Kidney capillary endothelial cell (primary cell): ENCODE data around the gene KCNQ1OT1.
A peak's percentile ranks its signal among the peaks of the same experiment; 100 is the strongest.

Experiments
- DNase-seq: peaks from one replicate; pipeline ENCODE4 v3.0.0-alpha.2; 2018; ENCODE audit warnings: low spot score

The KCNQ1OT1 gene

DNA sequence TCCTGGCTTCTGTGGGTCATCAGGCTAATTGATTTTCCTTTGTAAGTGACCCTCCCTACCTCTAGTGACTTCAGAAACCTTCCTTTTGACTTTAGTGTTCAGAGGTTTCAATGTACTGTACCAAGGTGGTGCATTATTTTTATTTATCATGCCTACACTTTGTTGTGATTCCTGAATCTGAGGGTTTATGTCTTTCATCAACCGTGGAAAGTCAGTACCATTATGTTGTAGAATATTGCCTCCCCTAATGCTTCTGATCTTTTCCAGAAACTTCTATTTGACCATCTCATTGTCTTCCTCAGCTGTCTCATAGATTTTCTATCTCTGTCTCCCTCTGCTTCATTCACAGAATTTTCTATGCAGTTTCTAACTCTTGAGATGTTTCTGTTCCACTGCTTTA, 105.5 kb downstream of the KCNQ1OT1 start:
- DNase-seq, result no peak

DNA sequence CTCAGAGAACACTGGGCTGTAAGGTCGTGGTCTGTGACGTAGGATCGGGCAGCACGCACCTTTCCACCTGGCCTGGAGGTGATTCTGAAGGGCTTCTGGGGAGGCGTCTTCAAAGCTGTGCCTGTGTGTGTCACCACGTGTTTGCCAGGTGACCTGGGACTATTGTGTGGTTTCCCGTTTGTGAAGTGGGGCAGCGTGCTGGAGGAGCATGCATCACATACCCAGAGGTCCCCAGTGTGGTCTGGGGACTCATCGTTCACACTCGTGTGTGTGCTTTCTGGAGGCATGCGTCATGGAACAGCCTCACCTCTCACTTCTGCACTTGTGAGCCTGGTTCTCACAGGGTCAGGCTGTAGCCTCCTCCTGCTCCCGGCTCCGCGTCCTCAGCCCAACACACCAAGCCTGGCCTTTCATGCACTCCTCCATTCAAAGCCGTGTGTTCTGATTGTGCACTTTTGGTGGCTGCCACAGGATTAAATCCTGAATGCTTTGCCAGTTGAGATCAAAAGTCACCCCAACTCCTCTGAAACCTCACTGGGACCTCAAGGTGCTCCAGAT, 106.3 kb downstream of the KCNQ1OT1 start:
- no peak for DNase-seq

DNA sequence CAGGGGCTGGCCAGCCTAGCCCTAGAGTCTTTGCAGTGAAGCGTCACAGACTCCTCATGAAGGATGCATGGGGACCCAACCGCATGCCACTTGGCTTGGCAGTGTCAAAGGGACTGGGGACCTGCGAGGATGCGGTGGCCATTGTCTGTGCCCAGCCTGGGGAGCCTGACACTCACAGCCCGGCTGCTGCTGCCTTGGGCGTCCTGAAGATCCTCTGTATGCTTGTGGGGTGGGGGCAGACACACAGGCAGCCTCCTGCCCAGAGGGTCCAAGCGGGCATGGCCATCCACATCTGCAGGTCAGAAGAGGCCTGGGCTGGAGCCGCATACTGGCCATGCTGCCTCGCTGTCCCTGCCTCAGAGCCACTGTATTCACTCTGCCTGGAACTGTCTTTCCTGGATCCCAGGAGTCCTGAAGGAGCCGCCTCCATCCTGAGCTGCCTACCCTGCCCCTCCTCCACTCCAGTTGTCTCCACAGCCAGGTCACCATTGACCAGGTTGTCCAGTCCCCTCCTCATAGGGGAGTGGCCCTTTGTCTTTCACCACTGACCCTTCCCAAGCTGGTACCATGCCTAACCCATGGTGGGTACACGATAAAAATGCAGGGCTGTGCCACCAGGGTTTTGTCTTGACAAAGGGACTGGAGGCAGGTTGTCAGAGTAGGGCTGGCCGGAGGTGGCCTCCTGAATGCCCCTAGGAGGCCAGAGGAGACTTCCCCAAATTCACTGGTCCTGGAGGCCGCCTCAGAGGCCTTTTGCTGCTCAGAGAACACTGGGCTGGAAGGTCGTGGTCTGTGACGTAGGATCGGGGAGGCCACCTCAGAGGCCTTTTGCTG, 107.0 kb downstream of the KCNQ1OT1 start:
- no peak for DNase-seq

DNA sequence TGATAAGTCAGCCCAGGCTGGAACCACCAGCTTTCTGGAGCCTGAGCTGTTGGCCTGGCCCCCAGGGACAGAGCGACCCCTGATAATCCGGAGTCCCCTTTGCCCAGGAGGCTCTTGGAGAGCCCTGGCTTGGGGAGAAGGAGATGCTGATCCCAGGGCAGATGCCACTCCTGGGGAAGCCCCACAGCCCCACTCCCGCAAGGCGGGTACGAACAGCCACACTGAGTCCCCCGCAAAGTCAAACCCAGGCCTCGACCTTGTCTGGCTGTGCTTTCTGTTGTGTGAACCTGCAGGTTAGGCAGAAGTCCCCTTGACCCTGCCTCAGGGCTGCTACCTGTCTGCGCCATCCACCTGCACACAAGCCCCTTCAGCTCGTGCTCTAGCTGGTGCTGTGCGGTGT, 108.0 kb downstream of the KCNQ1OT1 start:
- DNase-seq, result no peak

DNA sequence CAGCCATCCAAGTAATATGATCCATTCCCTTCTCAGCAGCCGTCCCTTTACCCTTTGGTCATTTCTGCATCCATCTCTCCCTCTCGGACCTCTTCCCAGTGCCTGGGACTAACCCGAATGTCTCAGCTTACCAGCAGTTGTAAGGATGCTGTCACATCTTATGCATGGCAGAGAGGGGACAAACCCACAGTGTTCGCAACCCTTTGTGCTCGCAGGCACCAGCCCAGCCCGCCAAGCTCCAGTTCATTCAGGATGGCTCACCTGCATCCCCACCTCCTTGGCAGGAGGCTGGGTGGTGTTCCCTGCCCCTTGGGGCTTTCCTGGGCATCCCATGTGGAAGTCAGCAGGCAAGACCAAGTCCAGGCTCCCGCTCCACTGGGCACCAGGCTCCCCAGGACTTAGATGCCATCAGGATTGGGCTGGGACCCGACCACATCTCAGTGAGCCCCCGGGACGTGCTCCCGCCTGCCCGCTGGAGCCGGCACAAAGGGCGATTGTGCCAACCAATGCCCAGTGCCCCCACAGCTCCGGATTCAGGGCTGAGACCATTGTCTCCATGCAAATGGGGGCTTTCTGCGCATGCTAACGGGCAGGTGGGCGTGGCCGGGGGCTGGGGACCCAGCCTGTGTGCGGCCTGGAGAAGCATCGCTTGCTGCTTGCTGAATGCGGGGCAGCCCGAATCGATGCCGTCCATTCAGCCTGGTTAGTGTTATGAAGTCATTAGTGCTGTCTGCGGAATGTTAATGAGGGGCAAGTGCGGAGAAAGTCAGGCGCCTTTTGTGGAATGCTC, 108.6 kb downstream of the KCNQ1OT1 start:
- DNase-seq, result no peak

DNA sequence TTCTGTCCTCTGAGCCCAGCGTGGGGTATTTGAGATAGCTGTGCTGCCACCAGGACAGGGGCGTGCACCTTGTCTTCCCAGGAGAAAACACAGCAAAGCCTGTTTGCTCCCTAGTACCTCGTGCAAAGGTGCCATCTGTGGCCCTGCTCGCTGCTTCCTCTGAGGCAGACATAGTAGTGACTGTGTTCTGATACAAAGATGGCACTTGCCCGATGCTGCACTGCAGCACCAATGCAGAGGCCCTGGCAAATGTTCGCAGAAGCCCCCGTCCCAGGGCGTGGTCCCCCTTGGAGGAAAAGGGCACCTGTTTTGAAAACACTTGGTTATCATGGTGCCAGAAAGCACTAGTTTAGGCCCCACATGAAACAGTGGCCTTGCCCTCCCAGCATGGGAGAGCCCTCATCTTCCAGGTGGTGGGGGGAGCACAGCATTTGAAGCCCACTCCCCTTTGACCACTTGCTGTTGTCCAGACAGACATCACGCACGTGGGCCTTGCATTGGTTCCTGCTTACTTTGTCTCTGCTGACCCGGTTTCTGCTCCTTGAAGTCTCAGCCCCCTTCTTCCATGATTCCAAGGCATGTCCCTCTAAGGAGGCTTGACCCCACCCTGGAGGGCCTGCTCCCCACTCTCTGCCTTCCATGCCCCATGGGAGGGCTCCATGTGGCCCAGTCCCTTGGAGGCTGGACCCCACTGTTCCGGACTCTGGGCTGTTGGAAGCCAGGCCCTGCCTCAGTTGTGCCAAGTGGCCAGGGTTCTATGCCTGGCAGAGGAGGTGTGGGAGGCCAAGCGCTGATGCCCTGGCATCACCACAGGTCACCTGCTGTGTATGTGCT, 109.4 kb downstream of the KCNQ1OT1 start:
- no peak for DNase-seq

DNA sequence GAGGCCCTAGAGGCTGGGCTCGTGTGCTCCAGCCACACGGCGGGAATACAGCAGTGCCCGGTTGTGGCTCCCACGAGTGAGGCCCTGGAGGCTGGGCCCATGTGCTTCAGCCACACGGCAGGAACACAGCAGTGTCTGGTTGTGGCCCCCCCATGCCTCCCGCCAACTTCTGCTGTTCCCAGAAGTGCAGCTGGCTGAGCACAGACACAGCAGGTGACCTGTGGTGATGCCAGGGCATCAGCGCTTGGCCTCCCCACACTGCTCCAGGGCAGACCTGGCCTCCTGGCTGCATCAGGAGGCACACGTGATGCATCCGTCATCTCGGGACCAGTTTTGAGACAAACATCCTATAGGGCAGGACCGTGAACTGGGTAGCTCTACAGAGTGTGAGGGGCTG, 110.3 kb downstream of the KCNQ1OT1 start:
- no peak for DNase-seq

DNA sequence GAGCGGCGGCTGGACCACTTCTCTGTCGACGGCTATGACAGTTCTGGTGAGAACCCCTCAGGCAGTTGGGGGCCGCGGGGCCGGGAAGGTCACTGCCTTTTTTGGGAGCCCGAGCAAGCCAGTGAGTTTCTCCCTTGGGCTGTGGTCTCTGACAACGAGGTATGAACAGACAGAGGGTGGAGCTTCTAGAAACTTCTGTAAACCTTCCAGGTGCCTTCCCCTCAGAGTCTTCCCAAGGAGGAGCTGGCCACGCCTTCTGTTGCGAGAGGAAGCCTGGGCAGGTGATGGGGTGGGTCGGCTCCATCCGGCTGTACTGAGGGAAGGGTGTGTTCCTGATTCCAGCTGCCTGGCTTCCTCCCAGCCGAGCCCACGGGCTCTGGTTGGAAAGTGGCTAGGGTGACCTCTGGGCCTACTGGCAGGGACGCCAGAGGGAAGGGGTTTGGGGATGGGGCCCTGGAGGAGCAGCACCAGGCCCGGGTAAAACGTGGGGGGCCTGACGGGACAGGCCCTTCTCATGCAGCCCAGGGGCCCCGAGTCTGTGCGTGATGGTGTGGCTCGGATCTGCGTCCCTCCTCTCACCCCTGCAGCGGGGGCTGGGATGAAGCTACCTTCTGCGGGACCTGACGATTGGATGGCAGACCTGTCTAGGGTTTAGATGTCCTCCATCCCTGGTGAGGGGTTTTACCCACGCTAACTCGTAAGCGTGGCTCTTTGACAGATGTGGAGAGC, 110.8 kb downstream of the KCNQ1OT1 start:
- no peak for DNase-seq

DNA sequence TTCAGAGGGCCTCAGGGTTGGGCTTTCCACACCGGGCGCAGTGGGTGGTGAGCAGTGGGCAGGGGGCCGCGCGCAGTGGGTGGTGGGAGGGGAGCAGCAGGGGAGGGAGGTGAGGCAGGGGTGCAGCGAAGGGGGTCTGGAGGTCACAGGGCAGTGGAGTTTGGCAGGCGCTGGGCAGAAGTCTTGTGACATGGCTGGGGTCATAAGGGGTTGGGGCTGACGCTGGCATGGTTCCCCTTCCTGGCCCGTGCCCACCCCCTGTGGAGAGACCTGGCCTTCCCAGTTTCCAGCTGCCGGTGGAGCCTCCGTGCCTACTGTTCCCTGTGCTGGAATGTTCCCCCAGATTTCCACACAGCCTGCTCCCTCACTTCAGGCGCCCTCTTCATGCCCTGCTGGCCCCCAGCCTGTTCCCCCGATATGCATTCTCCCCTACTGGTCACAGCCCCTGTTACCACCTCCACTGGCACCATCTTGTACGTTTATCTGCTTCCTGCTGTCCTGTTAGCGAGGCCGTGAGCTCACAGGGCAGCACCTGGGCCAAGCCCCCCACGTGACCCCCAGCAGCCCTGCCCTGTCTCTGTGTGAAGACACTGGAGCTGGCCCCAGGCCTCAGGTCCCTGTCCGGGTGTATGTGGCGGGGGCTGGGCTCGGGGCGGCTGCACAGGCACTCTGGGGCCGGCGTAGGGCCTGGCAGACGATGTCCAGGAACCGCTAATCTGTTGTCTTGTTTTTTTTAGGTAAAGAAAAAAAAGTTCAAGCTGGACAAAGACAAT, 111.6 kb downstream of the KCNQ1OT1 start:
- no peak for DNase-seq

DNA sequence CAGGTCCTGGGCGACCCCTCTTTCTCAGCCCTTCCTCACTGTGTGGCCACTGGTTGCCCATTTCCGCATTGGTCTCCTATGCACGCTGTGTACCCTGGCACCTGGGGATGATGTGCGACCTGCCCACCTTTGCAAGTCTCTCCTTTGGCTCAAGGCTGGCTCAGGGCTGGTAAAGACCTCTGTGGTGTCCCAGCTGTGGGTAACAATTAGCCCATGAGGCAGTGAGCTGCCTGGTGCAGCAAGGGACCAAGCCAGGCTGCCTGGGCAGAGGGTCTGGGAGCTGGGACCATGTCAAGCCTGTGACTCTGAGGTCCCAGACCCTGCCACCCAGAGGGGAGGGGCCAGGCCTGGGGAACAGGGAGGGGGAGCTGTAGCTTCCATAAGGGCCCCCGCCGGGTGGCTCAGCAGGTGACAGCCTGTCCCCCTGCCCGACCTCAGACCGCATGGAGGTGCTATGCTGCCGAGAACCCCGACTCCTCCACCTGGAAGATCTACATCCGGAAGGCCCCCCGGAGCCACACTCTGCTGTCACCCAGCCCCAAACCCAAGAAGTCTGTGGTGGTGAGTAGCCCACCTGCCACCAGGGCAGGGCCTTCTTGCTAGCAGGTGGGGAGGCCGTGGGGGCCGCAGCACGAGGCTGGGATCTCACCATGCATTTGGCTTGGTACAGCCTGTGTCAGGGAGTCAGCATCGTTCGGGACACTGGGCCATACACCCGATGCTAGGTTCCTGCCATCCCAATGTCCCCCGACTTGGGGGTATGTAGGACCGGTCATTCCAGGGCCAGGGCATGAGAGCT, 112.5 kb downstream of the KCNQ1OT1 start:
- DNase-seq, result no peak

DNA sequence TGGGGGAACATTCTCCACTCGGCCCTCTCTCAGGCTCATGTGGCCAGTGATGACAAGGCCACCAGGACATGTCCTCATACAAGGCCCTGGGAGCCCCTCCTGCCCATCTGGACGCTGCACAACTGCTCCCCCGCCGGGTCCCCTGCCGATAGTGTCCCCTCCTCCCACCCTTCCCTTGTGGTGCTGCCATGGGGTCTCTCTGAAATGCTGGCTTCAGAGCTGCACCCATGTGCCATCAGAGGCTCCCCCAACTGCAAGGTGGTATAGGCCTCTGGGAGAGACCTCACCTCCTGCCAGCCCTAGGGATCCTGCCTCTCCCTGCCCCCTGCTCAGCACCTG, 113.0 kb downstream of the KCNQ1OT1 start:
- DNase-seq, result no peak

DNA sequence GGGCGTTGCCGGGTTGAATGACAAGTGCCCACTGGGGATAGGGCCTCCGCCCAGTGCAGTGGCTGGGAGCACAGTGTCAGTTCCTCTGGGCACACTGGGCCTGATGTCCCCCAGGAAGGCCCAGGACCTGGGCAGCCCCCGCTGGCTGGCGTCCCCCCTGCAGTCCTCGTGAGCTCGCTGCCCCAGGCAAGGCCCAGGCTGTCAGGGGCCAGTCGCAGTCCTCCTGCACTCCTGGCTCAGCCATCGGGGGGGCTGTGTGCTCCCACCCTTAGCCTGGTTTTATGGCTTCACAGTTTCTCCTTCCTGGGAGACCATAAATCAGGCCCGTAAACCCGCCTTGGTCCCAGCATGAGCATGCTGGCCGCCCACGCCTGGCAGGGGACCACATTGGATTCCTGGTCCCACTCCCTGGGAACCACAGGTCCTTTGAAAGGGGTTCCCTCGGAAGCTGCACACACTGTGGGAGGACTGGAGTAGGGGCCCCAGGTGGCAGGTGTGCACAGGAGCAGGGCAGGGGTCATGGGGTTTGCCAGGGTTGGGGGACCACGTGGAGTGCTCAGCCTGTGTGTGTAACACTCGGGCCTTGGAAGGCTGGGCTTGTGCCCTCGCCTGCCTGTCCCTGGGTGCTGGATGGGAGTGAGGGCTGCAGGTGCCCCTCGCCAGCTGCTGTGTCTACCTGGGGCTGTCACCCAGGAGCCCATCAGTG, 113.6 kb downstream of the KCNQ1OT1 start:
- no peak for DNase-seq

DNA sequence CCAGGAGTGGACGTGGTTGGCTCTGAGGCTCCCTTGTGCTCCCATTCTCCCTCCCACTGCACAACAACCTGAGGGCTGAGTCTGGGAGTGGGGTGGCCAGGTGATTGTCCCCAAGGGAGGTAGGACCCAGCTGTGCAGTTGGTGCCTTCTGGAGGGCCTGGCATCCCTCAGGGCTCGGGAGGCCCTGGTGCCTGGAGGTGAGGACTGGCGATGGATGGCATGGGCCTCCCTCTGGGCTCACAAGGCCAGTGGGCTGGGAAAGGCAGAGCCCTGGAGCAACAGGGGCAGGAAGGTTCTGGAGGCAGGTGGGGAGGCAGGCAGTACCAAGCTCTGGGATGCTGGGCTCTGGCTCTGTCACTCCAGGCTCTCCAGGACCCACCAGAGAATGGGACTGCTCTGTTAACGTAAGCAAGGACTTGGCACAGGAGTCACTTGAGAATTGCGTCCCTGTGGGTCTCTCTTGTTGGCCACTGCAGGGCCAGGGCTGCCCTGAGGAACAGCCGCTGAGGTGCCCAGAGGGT, 114.2 kb downstream of the KCNQ1OT1 start:
- DNase-seq, result no peak

DNA sequence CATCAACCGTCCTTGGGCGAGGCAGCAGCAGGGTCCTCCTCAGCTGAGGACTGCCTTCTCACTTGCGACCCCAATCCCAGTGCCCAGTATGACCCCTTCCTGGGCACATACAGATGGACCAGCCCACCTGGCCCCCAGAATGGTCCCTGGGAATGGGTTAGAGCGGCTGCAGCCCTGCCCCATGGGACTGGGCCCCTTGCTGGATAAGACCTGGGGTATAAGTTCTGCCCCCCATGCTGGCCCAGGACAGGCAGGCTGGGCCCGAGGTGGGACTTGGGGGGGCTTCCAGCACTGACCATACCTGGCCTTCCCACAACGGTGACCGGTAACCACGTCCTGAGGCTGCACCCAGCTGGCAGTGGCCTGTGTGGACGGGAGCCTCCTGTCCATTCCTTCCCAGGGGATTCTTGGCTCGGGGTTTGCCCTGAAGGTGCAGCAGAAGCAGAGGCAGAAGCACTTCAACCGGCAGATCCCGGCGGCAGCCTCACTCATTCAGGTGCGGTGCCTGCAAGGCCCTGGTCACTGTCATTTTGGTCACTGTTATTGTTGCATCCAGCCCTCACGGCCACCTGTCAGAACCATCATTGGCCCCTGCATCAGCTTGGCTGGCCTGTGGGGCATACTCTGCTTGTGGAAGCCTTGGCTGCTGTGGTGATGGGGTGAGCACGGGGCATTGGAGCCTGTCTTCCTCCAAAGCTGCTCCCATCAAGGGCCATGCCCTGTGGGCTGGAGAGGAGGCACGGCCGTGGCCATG, 114.8 kb downstream of the KCNQ1OT1 start:
- DNase-seq, result no peak

DNA sequence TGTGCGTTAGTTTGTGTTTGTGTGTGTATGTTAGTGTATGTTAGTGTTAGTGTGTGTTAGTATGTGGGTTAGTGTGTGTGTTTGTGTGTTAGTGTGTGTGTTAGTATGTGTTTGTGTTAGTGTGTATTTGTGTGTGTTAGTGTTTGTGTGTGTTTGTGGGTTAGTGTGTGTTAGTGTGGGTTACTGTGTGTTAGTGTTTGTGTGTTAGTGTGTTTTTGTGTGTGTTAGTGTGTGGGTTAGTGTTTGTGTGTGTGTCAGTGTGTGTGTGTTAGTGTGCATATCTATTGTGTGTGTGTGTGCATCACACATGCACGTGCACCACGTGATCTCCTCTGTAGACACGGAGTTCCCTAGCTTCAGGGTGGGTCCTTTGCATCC, 115.4 kb downstream of the KCNQ1OT1 start:
- DNase-seq, result no peak

DNA sequence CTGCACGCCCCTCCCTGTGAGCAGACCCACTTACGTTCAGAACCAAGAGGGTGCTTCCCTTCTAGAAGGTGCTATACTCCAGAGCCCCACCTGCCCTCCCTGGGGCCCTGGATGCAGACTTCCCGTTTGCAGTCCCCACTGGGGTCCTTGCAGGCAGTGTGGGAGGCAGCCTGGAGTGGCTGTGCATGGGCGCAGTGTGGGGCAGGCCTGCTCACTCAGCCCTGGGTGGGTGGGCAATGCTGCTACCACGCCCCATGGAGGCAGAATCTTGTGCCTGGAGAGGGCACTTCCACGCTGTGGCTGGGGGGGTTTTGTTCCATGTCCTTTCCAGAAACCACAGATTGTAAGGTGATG, 116.2 kb downstream of the KCNQ1OT1 start:
- no peak for DNase-seq

DNA sequence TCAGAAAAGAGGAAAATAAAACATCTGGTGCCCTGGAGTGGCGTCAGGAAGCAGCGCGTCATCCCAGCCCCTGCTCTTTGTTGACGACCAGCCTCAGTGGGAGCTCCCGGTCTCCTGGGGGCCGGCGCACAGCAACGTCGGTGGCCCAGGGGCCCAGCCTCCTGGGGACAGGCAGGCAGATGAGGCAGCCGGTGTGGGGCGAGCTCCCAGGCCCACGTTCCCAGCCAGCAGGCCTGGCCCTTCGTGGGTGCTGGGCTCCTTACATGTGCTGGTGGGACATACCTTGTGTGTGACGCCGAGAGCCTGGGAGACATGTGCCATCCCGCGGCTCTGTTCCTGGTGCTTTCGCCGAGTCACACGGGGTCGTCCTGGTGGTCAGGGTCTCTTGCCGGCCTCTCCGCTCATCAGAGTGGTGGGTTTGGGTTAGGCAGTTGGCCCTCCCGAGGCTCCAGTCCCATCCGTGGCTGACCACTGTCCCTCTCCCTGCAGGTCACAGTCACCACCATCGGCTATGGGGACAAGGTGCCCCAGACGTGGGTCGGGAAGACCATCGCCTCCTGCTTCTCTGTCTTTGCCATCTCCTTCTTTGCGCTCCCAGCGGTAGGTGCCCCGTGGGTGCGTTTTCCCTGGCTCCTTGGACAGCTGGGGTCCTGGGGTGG, 116.7 kb downstream of the KCNQ1OT1 start:
- DNase-seq, result no peak

DNA sequence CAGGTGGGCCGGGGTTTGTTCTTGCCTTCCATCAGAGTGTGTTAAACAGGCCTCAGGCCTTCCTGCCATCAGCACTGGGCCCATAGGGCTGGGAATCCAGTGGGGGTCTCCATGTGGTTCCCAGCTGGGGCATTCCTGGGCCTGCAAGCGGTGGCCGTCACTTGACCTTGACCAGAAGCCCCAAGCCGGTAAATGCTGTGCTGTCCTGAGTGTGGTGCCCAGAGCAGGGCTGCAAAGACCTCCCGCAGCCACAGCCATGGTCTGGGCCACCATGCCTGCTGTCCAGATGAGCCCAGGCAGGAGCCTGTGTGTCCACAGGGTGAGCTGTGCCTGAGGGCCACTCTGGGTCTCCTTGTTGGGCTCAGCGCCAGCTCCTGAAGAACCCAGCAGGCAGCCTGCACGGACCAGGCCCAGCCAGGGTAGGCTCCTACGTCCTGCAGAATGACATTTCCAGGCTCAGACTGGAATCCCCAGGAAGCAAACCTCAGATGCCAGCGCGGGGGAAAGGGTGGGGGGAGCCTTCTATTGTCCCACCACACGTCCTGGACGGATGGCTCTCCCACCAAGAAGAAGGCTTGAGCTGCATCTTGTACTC, 117.3 kb downstream of the KCNQ1OT1 start:
- DNase-seq, result peak; percentile 50
